DMS 273 (cell line): ENCODE results near the gene COLEC12.
A peak's percentile ranks its signal among the peaks of the same experiment; 100 is the strongest.

ENCODE experiments used
- DNase-seq: peaks from one replicate; lab custom pipeline; 2025; ENCODE audit not compliant: unreplicated experiment; lab: John Stamatoyannopoulos, UW

Gene COLEC12

DNA sequence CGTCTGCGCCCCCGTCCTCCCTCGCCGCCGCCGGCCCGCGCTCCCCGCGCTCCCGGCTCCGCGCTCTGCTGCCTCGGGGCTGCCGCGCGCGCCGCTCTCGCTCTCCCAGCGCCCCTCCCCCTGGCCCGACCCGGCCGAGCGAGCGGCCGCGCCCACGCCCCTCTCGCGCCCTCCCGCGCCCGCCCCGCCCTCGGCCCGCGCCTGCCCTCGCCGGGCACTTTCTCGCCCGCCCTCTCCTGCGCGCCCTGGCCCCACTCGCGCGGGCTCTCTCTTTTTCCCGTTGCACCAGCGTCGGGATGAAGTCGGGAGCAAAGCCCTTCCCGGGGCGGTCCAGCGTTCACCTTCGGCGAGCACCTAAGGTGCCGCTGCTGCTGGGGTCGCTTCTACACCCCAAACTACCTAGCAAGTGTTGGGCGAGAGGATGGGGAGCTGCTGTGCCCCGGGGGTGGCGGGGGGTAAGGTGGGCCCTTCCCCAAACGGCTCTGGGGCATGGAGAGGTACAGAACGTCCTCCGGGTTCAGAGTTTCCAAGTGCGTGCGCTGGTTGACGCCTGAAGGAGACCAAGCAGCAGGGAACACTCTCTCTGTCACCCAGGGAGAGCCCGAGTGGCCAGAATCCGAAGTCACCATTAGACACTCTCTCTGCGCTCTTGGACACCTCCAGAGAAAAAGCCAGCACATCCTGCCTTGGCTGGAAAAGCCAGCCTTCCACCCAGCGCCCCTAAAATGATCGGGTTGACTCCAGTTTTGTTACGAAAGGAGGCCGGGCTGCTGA is at the start of gene COLEC12:
Gene COLEC12 (minus strand): TSS at position 70 of the 774 bp plus-strand sequence. CDS start 187 bp downstream, outside the sequence.
- DNase-seq = peak; percentile 68

GRCh38 chr18:549967-550366 is 49.5 kb upstream of the COLEC12 start:
- no peak for DNase-seq

GRCh38 chr18:543447-544078 is 43.1 kb upstream of the COLEC12 start:
- DNase-seq = no peak

DNA sequence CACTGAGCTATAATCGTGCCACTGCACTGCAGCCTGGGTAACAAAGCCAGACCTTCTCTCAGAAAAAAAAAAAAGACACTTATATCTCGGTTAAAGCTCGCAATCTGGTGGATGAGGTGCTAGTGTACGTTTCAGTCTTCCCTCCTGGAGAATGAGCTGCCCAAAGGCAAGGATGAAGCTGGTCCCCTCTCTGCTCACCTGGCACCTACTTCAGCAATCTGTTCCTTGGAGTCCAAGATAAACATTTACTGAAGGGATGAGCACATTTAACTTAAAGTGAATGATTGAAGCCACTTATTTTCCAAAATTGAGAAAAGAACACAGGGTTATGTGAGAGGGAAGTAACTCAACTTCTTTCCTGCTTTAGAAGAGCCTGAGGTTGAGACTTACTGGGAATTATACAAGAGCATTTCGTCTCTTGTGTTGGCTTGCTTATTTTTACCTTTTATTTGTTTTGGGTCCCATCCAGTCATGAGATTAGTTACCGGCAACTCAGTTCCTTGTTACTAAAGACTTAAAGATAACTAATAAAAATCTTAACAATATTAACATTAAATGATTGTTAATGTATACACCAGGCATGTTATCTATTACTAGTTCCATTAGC is 33.6 kb upstream of the COLEC12 start:
- DNase-seq = no peak

GRCh38 chr18:532632-533031 is 32.1 kb upstream of the COLEC12 start:
- DNase-seq = no peak

DNA sequence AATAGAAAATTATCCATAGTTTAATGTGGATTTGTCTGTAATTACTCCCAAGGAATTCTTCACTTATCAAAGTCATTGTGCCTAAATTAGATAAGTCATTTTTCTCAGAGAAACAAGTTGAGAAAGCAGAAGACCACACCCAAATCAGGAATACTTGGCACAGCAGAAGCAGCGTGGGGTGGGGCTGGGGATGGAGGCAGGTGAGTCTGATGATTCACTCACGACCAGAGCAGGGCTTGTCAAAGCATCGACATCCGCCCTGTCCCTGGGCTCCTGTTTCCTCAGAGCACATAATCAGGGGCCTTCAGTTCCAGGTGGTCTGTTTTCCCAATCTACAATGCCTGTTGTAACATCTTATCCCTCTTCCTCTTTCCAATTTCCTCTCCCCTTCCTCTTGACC is 31.5 kb upstream of the COLEC12 start:
- no peak for DNase-seq

DNA sequence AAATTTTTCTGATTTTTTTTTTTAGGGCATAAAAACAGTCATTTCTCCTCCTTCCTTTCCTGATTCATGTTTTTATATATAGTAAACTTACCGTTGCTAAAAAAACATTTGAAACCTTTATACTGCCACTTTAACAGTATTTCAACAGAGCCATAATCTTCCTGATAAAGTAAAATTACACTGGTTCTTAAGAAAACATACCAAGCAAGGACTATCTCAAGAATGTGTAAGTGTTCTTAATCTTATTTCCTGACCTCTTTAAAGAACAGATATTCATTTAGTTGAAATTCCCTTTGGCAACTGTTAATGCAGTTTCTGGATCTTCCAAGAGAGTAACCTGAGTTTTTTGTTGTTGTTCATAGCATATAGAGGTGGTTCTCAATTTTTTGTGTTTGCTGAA is 26.6 kb upstream of the COLEC12 start:
- DNase-seq = no peak

DNA sequence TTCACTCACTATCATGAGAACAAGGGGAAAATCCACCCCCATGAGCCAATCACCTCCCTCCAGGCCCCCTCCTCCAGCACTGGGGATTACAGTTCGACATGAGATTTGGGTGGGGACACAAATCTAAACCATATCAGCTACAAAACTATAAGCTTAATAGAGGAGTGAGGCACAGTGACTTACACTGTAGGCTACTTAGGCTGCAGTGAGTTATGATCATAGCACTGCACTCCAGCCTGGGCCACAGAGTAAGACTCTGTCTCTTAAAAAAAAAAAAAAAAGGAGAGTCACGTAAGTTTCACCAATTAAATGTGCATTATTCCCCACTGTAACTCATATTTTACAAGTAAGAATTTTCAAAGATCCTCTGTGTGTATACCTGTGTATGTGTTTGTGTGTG is 26.2 kb upstream of the COLEC12 start:
- no peak for DNase-seq

DNA sequence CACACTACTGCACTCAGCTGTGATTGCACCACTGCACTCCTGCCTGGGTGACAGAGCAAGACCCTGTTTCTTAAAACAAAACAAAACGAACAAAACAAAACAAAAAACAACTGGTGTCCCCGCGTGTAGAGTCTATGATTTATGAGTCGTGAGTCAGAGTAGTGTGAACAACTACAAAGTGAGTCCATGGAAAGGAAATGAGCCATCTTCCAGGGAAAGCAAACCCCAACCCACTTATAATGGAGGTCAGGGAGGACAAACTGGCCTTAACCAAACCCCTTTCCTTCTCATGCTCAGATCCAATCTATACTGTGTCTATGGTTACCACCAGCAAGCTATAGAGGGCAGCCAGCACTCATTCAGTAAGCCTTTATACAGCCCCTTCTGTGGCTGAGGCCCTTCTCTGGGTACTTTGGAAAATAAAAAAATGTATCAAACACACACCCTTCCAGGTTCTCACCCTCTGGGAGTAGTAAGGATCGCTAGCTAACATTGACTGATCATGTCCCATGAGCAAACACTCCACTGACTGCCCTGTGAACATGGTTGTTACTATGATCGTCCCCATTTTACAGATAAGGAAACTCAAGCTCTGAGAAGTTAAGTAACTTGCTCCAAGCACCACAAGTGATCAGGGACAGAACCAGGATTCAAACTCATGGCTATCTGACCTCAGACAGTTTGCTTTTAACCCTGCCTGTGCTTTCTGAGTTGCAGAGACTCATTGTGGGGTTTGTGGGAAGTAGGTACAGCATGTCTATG is 24.7 kb upstream of the COLEC12 start:
- no peak for DNase-seq

- DNase-seq = no peak
Observed at GRCh38 chr18:524466-524865, 24.0 kb upstream of the COLEC12 start.

- no peak for DNase-seq
Observed at GRCh38 chr18:523561-523960, 23.1 kb upstream of the COLEC12 start.

GRCh38 chr18:519019-519879 is 18.7 kb upstream of the COLEC12 start:
- DNase-seq = peak; percentile 52

DNA sequence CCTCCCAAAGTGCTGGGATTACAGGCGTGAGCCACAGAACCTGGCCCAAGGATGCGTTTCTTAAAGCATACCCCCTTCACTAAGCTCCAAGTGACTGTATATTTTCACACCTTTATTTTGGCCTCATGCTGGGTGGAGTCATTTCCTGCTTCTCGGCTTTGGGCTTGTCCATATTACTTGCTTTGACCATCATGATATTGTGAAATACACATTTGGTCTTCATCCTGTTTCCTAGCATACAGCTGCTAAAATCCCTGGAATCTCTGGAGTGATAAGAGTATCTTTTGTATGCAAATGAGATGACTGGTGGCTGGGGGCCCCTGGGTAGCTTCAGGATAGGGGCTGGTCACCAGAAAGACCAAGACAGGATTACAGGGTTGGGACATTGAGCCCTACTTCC is 17.6 kb upstream of the COLEC12 start:
- no peak for DNase-seq

DNA sequence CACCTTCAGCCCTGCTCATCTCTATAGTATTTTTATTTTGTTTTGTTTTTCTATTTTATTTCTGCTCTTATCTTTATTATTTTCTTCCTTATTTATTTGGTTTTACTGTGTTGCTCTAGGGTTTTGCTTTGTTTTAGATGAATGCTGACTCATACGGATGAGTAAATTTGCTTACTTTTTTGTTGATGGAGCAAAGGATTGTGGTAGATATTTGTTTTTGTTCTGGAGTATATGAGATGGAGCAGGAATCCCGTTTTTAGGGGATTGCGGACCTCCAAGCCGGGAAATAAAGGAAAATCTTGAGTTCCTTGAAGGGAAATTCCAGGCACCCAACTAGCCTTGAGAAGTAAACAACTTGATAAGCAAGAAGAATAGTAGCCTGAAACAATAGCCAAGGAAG is 15.3 kb upstream of the COLEC12 start:
- DNase-seq = no peak

- no peak for DNase-seq
Observed at GRCh38 chr18:515156-515815, 14.8 kb upstream of the COLEC12 start.

DNA sequence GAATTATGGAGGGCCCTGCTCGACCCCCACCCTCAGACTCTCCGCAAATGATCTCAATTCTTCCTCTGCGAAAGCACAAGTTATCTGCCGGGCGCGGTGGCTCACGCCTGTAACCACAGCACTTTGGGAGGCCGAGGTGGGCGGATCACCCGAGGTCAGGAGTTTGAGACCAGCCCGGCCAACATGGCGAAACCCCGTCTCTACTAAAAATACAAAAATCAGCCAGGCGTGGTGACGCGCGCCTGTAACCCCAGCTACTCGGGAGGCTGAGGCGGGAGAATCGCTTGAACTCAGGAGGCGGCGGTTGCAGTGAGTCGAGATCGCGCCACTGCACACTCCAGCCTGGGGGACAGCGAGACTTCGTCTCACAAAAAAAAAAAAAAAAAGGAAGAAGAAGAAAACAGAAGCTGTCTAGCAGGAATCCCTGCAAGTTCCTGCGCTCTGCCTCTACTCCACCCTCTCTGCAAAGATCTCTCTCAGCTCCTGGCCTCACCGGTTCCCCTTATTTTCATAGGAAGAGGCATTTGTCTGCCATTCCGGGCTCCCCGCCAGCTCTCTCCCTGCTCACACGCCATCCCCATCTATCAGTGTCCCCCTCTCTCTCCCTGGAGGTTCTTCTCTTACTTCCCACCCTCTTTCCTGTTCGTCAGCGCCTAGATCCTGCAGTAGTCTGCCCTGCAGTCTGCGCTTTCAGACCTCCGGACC is 13.5 kb upstream of the COLEC12 start:
- peak; percentile 9 for DNase-seq

GRCh38 chr18:512957-513356 is 12.5 kb upstream of the COLEC12 start:
- no peak for DNase-seq

GRCh38 chr18:508835-509234 is 8.3 kb upstream of the COLEC12 start:
- no peak for DNase-seq

- DNase-seq = no peak
Observed at GRCh38 chr18:507636-508035, 7.1 kb upstream of the COLEC12 start.
